Keratinocyte (primary cell): ENCODE data around the gene HCRTR1.

Experiments used
- EZH2 ChIP-seq: IDR thresholded peaks from one replicate; pipeline ENCODE4 v1.6.1; 2012; ENCODE audit warnings: inconsistent platforms, mild to moderate bottlenecking, low read length, moderate library complexity
- TF ChIP-seq, protein P1 (sequence below), 3 experiments: IDR thresholded peaks in 1 of 3; conservative IDR thresholded peaks in 1 of 3; optimal IDR thresholded peaks in 1 of 3; 2 replicates in 2 of 3; 3 replicates in 1 of 3; pipeline versions ENCODE3 to v1.5.1; 2011; ENCODE audit warnings: low read length in 3 of 3, mild to moderate bottlenecking in 3 of 3, moderate library complexity in 2 of 3, control low read depth in 1 of 3, inconsistent platforms in 1 of 3; ENCODE audit not compliant: insufficient read depth in 2 of 3; ENCODE audit errors: extremely low read depth in 1 of 3

DNA sequence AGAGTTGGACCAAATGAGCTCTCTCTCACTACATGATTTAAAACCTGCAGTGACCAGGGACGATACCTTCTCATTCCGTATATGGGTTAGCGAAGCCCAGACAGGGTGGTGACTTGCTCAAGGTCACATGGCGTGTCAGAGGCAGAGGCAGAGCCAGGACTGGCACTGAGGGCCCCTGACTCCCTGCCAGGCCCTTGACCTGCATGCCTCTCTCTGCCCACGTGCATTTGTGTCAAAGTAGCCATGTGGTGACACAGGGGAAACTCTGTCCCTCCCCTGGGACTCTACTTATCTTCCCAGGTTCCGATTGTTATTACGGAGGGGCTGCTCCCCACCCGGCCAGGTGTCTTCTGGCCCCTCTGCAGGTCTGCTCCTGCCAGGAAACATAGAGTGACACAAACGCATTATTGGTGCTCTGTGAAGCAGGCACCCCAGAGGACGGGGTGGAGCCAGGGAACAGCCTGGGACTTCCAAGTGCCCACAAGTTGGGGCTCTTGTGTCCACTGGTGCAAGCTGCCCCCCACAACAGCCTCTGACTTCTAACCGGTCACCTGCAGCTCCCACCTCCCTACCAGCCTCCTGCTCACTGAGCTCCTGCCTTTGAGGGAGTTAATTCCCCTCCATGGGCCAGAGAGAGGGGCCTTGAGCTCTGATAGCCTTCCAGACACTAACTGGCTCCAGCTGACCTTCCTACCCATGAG, 48.4 kb upstream of the HCRTR1 start:
- TF ChIP-seq, protein P1, sequence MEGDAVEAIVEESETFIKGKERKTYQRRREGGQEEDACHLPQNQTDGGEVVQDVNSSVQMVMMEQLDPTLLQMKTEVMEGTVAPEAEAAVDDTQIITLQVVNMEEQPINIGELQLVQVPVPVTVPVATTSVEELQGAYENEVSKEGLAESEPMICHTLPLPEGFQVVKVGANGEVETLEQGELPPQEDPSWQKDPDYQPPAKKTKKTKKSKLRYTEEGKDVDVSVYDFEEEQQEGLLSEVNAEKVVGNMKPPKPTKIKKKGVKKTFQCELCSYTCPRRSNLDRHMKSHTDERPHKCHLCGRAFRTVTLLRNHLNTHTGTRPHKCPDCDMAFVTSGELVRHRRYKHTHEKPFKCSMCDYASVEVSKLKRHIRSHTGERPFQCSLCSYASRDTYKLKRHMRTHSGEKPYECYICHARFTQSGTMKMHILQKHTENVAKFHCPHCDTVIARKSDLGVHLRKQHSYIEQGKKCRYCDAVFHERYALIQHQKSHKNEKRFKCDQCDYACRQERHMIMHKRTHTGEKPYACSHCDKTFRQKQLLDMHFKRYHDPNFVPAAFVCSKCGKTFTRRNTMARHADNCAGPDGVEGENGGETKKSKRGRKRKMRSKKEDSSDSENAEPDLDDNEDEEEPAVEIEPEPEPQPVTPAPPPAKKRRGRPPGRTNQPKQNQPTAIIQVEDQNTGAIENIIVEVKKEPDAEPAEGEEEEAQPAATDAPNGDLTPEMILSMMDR (optimal IDR thresholded peaks at IDR 0.05 in 1 of 3, IDR thresholded peaks at IDR 0.05 in 1 of 3, conservative IDR thresholded peaks at IDR 0.05 in 1 of 3; ENCODE audit: extremely low read depth in 1 of 3, insufficient read depth in 2 of 3, low read length in 3 of 3), result no peak
- TF ChIP-seq EZH2, result no peak
